HL-60 (cell line): Measurements from ENCODE around the gene ZNF573.
A peak's percentile ranks its signal among the peaks of the same experiment; 100 is the strongest.

Experiments used
- DNase-seq, 2 experiments: peaks; one replicate each; pipeline ENCODE4 v3.0.0-alpha.2; 2010 to 2020; ENCODE audit warnings: low read depth in 1 of 2, low spot score in 1 of 2
- H3K27ac ChIP-seq: fragments of 250-450 bp; sonication (Bioruptor Pico); replicated peaks from 2 replicates; pipeline ENCODE4 v1.5.1; 2020; ENCODE audit warnings: mild to moderate bottlenecking, moderate library complexity
- H3K27me3 ChIP-seq: fragments of 250-450 bp; sonication (Bioruptor Pico); 2 replicates; pipeline ENCODE4 v1.5.1; 2021; ENCODE audit warnings: mild to moderate bottlenecking, moderate library complexity; ENCODE audit not compliant: insufficient read depth, poor library complexity, severe bottlenecking
- H3K4me3 ChIP-seq: replicated peaks from 2 replicates; pipeline ENCODE4 v1.5.1; 2011; ENCODE audit warnings: mild to moderate bottlenecking, control low read depth, low read length; ENCODE audit not compliant: insufficient read depth
- CTCF ChIP-seq: IDR thresholded peaks from one replicate; pipeline ENCODE4 v1.5.1; 2011; ENCODE audit warnings: low read length, control low read depth, inconsistent platforms; ENCODE audit not compliant: insufficient read depth
- GABPA ChIP-seq: IDR thresholded peaks from 2 replicates; pipeline ENCODE4 v1.6.1; 2012; ENCODE audit warnings: low read depth
- POLR2AphosphoS5 ChIP-seq: IDR thresholded peaks from 2 replicates; pipeline ENCODE4 v1.6.1; 2012; ENCODE audit warnings: low read depth
- REST ChIP-seq: IDR thresholded peaks from 2 replicates; pipeline ENCODE4 v1.6.1; 2012; ENCODE audit warnings: low read depth; ENCODE audit not compliant: insufficient replicate concordance
- SPI1 ChIP-seq: IDR thresholded peaks from 2 replicates; pipeline ENCODE4 v1.6.1; 2012; ENCODE audit warnings: low read depth, mild to moderate bottlenecking, borderline replicate concordance

Gene ZNF573

GRCh38 chr19:37809366-37809765 is 30.0 kb upstream of the ZNF573 start:
- no peak for TF ChIP-seq SPI1
- no peak for TF ChIP-seq GABPA
- no peak for TF ChIP-seq POLR2AphosphoS5

GRCh38 chr19:37803249-37803840 is 24.0 kb upstream of the ZNF573 start:
- TF ChIP-seq REST (no peak), CTCF (no peak), SPI1 (no peak), POLR2AphosphoS5 (no peak), GABPA (no peak)
- Histone ChIP-seq H3K27me3 (no peaks in the 10 kb centered on the region), H3K4me3 (no peak overlapping the region), H3K27ac (no peak overlapping the region)
- DNase-seq: no peak

More at GRCh38 chr19:37809366-37809765, 30.0 kb upstream of the ZNF573 start:
- DNase-seq: no peak
- Histone ChIP-seq H3K27me3 (no peaks in the 10 kb centered on the region), H3K27ac (no peak overlapping the region), H3K4me3 (no peak overlapping the region)

GRCh38 chr19:37790244-37790925 is 11.0 kb upstream of the ZNF573 start:
- Histone ChIP-seq H3K27me3 (no peaks in the 10 kb centered on the region), H3K4me3 (no peak overlapping the region), H3K27ac (no peak overlapping the region)
- DNase-seq: no peak
- TF ChIP-seq SPI1 (no peak), CTCF (no peak)

- TF ChIP-seq GABPA (no peak), REST (no peak), CTCF (no peak), SPI1 (no peak), POLR2AphosphoS5 (no peak)
- Histone ChIP-seq H3K27me3 (no peaks in the 10 kb centered on the region), H3K27ac (peak overlapping the region; percentile 83), H3K4me3 (peak overlapping the region; percentile 80)
- DNase-seq: peak; percentile 56 to 62
Measured at GRCh38 chr19:37778613-37779126, 716 bp downstream of the ZNF573 start.
